Transverse colon (tissue), 4 donors: Measurements from ENCODE around the gene PRKAR1B. TPM values are rescaled to one million over a fixed set of nuclear protein-coding genes. Genes with fewer than 3 reads are reported as not detected.

ENCODE experiments used
- DNase-seq: peaks from one replicate; pipeline ENCODE4 v3.0.0-alpha.2; 2019
- H3K27ac ChIP-seq, 4 donors: fragments of 200-600 bp; sonication (generic); 2 replicates each; pipeline ENCODE4 v1.5.1; 2016 to 2018; ENCODE audit warnings: inconsistent platforms in 4 of 4
- H3K27me3 ChIP-seq: fragments of 200-600 bp; sonication (generic); 2 replicates; pipeline ENCODE4 v1.5.1; 2017; ENCODE audit warnings: inconsistent platforms
- H3K36me3 ChIP-seq, 4 donors: fragments of 200-600 bp; sonication (generic); 2 replicates each; pipeline ENCODE4 v1.5.1; 2017 to 2019; ENCODE audit warnings: inconsistent platforms in 4 of 4
- H3K4me1 ChIP-seq, 4 donors: fragments of 200-600 bp; sonication (generic); 2 replicates each; pipeline ENCODE4 v1.5.1; 2017 to 2020; ENCODE audit warnings: inconsistent platforms in 4 of 4
- H3K4me3 ChIP-seq, 4 donors: fragments of 200-600 bp; sonication (generic); 1 replicate in 1 of 4; 2 replicates in 3 of 4; pipeline versions ENCODE4 v1.5.1 to v1.6.1; 2017 to 2019; ENCODE audit warnings: inconsistent platforms in 4 of 4
- H3K9me3 ChIP-seq, 2 donors: fragments of 200-600 bp; sonication (generic); 2 replicates each; pipeline ENCODE4 v1.5.1; 2017 to 2019; ENCODE audit warnings: inconsistent platforms in 2 of 2
- EP300 ChIP-seq: sonication (generic); formaldehyde crosslinking; IDR thresholded peaks from one replicate; pipeline ENCODE4 v1.6.1; 2017; ENCODE audit warnings: antibody characterized with exemption, low read depth
- POLR2A ChIP-seq: fragments of 450-650 bp; IDR thresholded peaks from one replicate; pipeline ENCODE4 v1.6.1; 2016; ENCODE audit warnings: antibody characterized with exemption, mild to moderate bottlenecking, moderate library complexity
- POLR2AphosphoS5 ChIP-seq, 3 donors: sonication (generic); formaldehyde crosslinking; IDR thresholded peaks; one replicate each; pipeline ENCODE4 v1.6.1; 2016; ENCODE audit warnings: antibody characterized with exemption in 3 of 3
- WGBS, 2 donors: methylation state at CpG; one replicate each; pipeline ENCODE4 v1.1.5; 2018; ENCODE audit warnings: low coverage in 1 of 2; 5-methylcytosine and 5-hydroxymethylcytosine counted together
- in situ Hi-C, 4 donors: fragments of 200-750 bp; cut with MboI; loops; one replicate each; pipeline versions ENCODE4 v1.15.0 to v1.15.1; 2017; ENCODE audit warnings: low sequenced_read_pairs in 3 of 4, low pct_ligation_motif_present in 1 of 4, low pct_unique_long_range_greater_than_20kb in 1 of 4
- intact Hi-C: fragments of 100-400 bp; cut with DNase I; formaldehyde crosslinking; loops from one replicate; pipeline ENCODE4 v1.15.1; 2023; ENCODE audit warnings: low total_unique reads
- total RNA-seq, 4 donors: library from RNA; depleted of rRNA; stranded (reverse); fragments of >200 nt; gene quantifications; one replicate each; pipeline ENCODE4 v1.1.0, GENCODE V29; 2016
- TF ChIP-seq, protein P1 (sequence below), 5 experiments: fragments of 200-600 bp in 3 of 5; fragments of 450-650 bp in 2 of 5; sonication (generic) in 3 of 5; IDR thresholded peaks; 1 replicate in 2 of 5; 2 replicates in 3 of 5; pipeline ENCODE4 v1.5.1; 2016 to 2017; ENCODE audit warnings: antibody characterized with exemption in 5 of 5, inconsistent platforms in 3 of 5, mild to moderate bottlenecking in 2 of 5, moderate library complexity in 1 of 5

PRKAR1B gene
- total RNA-seq, 4 donors from 2014 or later: 15.7 to 53.9 (median 16.9) TPM

DNA sequence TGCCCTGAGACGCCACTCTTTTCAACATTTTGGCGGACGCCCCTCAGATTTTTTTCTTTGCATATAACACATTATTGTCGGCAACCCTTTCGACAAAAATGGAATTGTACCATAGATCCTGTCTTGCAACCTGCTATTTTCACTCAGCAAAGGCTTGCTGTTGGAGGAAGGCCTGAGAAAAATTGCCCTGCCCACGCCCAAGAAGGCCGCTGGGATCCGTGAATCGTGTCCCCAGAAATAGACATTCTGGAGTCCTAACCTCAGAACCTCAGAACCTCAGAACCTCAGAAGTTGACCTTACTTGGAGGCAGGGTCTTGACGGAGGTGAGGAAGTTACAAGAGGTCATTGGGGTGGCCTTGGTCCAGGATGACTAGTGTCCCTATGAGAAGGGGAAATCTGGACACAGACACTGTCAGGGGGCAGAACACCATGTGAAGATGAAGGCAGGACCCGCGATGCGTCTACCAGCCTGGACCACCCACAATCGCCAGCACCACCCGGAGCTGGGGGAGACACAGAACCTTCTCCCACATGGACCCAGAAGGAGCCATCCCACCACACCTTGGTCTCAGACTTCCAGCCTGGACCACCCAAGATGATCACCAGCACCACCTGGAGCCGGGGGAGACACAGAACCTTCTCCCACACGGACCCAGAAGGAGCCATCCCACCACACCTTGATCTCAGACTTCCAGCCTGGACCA, 19.6 kb downstream of the PRKAR1B start:
- in situ Hi-C loops (no loop called here), intact Hi-C loops (no loop called here)
- 81 to 85% methylated on average over 10 to 17 of the region's 17 CpGs for WGBS, 2 donors
- H3K4me1 ChIP-seq: peaks cover 11 to 45% (median 35%) of the 10 kb centered on the region in 4 donors
- no peak for DNase-seq
- H3K9me3 ChIP-seq: peaks cover 4 to 7% of the 10 kb centered on the region in 2 donors
- H3K27ac ChIP-seq: peak overlapping the region; percentile 38 to 83 (median 80)
- H3K27me3 ChIP-seq: peaks cover 6% of the 10 kb centered on the region
- no peak overlapping the region for H3K4me3 ChIP-seq
- no peaks in the 10 kb centered on the region for H3K36me3 ChIP-seq
- TF ChIP-seq EP300: no peak
- TF ChIP-seq, protein P1, sequence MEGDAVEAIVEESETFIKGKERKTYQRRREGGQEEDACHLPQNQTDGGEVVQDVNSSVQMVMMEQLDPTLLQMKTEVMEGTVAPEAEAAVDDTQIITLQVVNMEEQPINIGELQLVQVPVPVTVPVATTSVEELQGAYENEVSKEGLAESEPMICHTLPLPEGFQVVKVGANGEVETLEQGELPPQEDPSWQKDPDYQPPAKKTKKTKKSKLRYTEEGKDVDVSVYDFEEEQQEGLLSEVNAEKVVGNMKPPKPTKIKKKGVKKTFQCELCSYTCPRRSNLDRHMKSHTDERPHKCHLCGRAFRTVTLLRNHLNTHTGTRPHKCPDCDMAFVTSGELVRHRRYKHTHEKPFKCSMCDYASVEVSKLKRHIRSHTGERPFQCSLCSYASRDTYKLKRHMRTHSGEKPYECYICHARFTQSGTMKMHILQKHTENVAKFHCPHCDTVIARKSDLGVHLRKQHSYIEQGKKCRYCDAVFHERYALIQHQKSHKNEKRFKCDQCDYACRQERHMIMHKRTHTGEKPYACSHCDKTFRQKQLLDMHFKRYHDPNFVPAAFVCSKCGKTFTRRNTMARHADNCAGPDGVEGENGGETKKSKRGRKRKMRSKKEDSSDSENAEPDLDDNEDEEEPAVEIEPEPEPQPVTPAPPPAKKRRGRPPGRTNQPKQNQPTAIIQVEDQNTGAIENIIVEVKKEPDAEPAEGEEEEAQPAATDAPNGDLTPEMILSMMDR (IDR thresholded peaks at IDR 0.05): no peak

DNA sequence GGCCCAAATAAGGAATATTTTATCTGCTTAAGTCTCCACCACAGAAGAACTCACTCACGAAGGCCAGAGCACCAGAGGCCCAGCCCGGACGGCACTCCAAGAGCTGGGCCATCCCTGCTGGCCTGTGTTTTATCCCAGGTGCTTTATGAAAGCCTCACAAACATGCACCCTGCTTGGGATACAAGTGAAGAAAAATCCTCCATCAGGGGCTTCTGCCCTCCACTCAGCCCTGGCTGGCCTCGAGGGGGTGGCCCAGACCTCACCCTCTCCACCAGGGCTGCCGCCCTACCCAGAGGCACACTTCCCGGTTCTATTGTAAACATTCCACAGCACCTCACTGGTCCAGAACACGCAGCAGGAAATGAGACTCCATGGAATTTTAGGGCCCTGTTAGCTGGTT, 20.4 kb downstream of the PRKAR1B start:
- H3K36me3 ChIP-seq: no peaks in the 10 kb centered on the region
- intact Hi-C loops (no loop called here), in situ Hi-C loops (no loop called here)
- 65% methylated on average over 7 of the region's 7 CpGs; no CpG with 5 or more reads in 1 of the 2 donors for WGBS, 2 donors
- H3K4me3 ChIP-seq: no peak overlapping the region
- DNase-seq: peak; percentile 60
- no peak for TF ChIP-seq EP300
- peak in 1 of 3 donors; percentile 30 for TF ChIP-seq POLR2AphosphoS5 (IDR thresholded peaks at IDR 0.05)
- TF ChIP-seq POLR2A: no peak
- TF ChIP-seq, protein P1 (IDR thresholded peaks at IDR 0.05): peak in 1 of 5 experiments; percentile 9
- H3K27me3 ChIP-seq: peaks cover 2% of the 10 kb centered on the region
- H3K9me3 ChIP-seq: peaks cover 4 to 7% of the 10 kb centered on the region in 2 donors
- H3K4me1 ChIP-seq: peaks cover 11 to 40% (median 32%) of the 10 kb centered on the region in 4 donors
- H3K27ac ChIP-seq: peak overlapping the region; percentile 44 to 83 (median 80)

DNA sequence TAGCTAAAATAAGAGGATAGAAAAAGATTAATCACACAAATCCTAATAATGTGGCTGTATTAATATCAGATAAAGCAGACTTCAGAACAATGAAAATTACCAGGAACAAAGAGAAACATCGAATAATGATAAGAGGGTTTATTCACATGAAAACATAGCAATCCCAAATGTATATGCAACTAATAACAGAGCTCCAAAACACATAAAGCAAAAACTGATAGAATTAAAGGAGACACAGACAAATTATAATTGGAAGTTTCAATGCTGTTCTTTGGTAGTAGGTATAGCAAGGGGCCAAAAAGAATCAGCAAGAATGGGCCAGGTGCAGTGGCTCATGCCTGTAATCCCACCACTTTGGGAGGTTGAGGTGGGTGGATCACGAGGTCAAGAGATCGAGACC, 24.0 kb downstream of the PRKAR1B start:
- in situ Hi-C loops: no loop called here
- TF ChIP-seq, protein P1 (IDR thresholded peaks at IDR 0.05): no peak
- TF ChIP-seq POLR2A (no peak), EP300 (no peak), POLR2AphosphoS5 (IDR thresholded peaks at IDR 0.05) (no peak)
- 95 to 98% methylated on average over 3 of the region's 3 CpGs for WGBS, 2 donors
- Histone ChIP-seq H3K9me3 (peaks cover 4 to 7% of the 10 kb centered on the region in 2 donors), H3K4me3 (no peak overlapping the region), H3K27ac (peak overlapping the region in 3 of 4 donors; percentile 78 to 83 (median 81)), H3K36me3 (no peaks in the 10 kb centered on the region), H3K27me3 (no peaks in the 10 kb centered on the region), H3K4me1 (peaks cover 11 to 50% (median 39%) of the 10 kb centered on the region in 4 donors)
- no peak for DNase-seq
- intact Hi-C loops: no loop called here

DNA sequence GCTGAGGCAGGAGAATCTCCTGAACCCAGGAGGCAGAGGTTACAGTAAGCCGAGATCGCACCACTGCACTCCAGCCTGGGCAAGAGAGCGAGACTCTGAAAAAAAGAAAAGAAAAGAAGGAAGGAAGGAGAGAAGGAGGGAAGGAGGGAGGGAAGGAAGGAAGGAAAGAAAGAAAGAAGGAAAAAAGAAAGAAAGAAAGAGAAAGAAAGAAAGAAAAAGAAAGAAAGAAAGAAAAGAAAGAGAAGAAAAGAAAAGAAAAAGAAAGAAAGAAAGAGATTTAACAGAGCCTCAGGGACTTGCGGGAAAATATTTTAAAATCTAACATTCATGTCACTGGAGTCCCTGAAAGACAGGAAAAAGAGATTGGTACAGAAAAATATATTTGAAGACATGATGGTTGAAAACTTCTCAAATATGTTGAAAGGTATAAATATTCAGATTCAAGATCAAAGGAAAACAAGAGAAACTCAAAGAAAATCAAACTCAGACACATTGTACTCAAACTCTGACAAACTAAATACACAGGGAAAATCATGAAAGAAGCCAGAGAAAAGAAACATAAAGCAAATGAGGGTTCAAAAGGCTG, 25.9 kb downstream of the PRKAR1B start:
- Histone ChIP-seq H3K4me1 (peaks cover 11 to 38% (median 32%) of the 10 kb centered on the region in 4 donors), H3K36me3 (no peaks in the 10 kb centered on the region), H3K9me3 (peaks cover 4 to 7% of the 10 kb centered on the region in 2 donors), H3K27me3 (no peaks in the 10 kb centered on the region), H3K4me3 (no peak overlapping the region), H3K27ac (no peak overlapping the region)
- intact Hi-C loops: no loop called here
- WGBS, 2 donors: 97 to 100% methylated on average over 4 of the region's 4 CpGs
- TF ChIP-seq EP300 (no peak), POLR2A (no peak), POLR2AphosphoS5 (IDR thresholded peaks at IDR 0.05) (no peak)
- TF ChIP-seq, protein P1 (IDR thresholded peaks at IDR 0.05): no peak
- in situ Hi-C loops: no loop called here
- no peak for DNase-seq
